A673 (cell line): ENCODE measurements around the gene LRRC71. TPM values are rescaled to one million over a fixed set of nuclear protein-coding genes. Genes with fewer than 3 reads are reported as not detected.

Experiments used
- BruUV-seq: library from RNA; stranded (reverse); fragments of 400-500 nt; replicated peaks from 2 replicates; lab custom pipeline; 2021; lab: Mats Ljungman, UMichigan
- CTCF ChIA-PET: fragments of 300-600 bp; sonication (Branson Sonifier 250); formaldehyde crosslinking; loops from one replicate; lab custom pipeline; 2022; ENCODE audit warnings: antibody characterized with exemption; lab: Charles Lee
- POLR2A ChIA-PET: fragments of 300-600 bp; sonication (Branson Sonifier 250); formaldehyde crosslinking; loops from one replicate; lab custom pipeline; 2022; ENCODE audit warnings: antibody characterized with exemption; ENCODE audit not compliant: low non-redundant PET; lab: Charles Lee
- DNase-seq: peaks from one replicate; pipeline ENCODE4 v3.0.0-alpha.2; 2015; ENCODE audit warnings: low spot score
- H3K27ac ChIP-seq: fragments of 200-600 bp; sonication (generic); 2 replicates; pipeline ENCODE4 v1.5.1; 2016; ENCODE audit warnings: mixed run types, low read depth, mild to moderate bottlenecking, mixed read lengths, antibody characterized with exemption, low read length; ENCODE audit not compliant: poor library complexity, severe bottlenecking
- H3K27me3 ChIP-seq: fragments of 200-600 bp; sonication (generic); replicated peaks from 2 replicates; pipeline ENCODE4 v1.6.1; 2017; ENCODE audit warnings: mixed run types, low read depth, mild to moderate bottlenecking, mixed read lengths, antibody characterized with exemption, low read length; ENCODE audit not compliant: insufficient read depth, poor library complexity
- H3K36me3 ChIP-seq: fragments of 200-600 bp; sonication (generic); 2 replicates; pipeline ENCODE4 v1.6.1; 2016; ENCODE audit warnings: mixed run types, mild to moderate bottlenecking, mixed read lengths, antibody characterized with exemption, low read length; ENCODE audit not compliant: insufficient read depth, poor library complexity, severe bottlenecking
- H3K4me1 ChIP-seq: fragments of 200-600 bp; sonication (generic); 2 replicates; pipeline ENCODE4 v1.6.1; 2017; ENCODE audit warnings: mixed run types, mild to moderate bottlenecking, mixed read lengths, antibody characterized with exemption, low read length; ENCODE audit not compliant: insufficient read depth, poor library complexity, severe bottlenecking
- H3K4me3 ChIP-seq: fragments of 200-600 bp; sonication (generic); 2 replicates; pipeline ENCODE4 v1.5.1; 2016; ENCODE audit warnings: low read depth, mixed run types, mild to moderate bottlenecking, mixed read lengths, low read length; ENCODE audit not compliant: poor library complexity, severe bottlenecking
- H3K9me3 ChIP-seq: fragments of 200-600 bp; sonication (generic); 2 replicates; pipeline ENCODE4 v1.6.1; 2016; ENCODE audit warnings: mixed run types, low read depth, mild to moderate bottlenecking, mixed read lengths, antibody characterized with exemption, low read length; ENCODE audit not compliant: poor library complexity, severe bottlenecking
- CTCF ChIP-seq: fragments of 300-800, 200-600 bp; sonication (generic); conservative IDR thresholded peaks from 2 replicates; pipeline ENCODE4 v1.5.1; 2017; ENCODE audit warnings: low read depth, mild to moderate bottlenecking, antibody characterized with exemption, low read length, moderate library complexity, mixed read lengths
- EZH2 ChIP-seq: fragments of 200-600 bp; sonication (generic); IDR thresholded peaks from 2 replicates; pipeline ENCODE4 v1.6.1; 2017; ENCODE audit warnings: borderline replicate concordance, low read depth, mild to moderate bottlenecking, mixed read lengths, antibody characterized with exemption, low read length; ENCODE audit not compliant: poor library complexity, severe bottlenecking
- intact Hi-C: fragments of 100-400 bp; cut with micrococcal nuclease; formaldehyde crosslinking; loops from one replicate; pipeline ENCODE4 v1.10.0; 2022; ENCODE audit not compliant: unreplicated experiment
- total RNA-seq: library from RNA; stranded (reverse); gene quantifications from 2 replicates; pipeline ENCODE4 v1.2.3, GENCODE V29; 2021

Gene LRRC71
- total RNA-seq, 1 experiment from 2014 or later, result not detected

- Histone ChIP-seq H3K4me3 (no peak overlapping the region), H3K27me3 (peaks cover 8% of the 10 kb centered on the region), H3K9me3 (no peaks in the 10 kb centered on the region), H3K27ac (no peak overlapping the region), H3K4me1 (no peaks in the 10 kb centered on the region), H3K36me3 (no peaks in the 10 kb centered on the region)
- BruUV-seq, result no TSS peak
- intact Hi-C loops, result no loop called here
- ChIA-PET POLR2A (no interaction called here), CTCF (interaction anchor here (0.7 kb wide), 1 partner anchor 1192 kb away, joined by 15 read pairs; no protein-coding TSS in a partner anchor)
- TF ChIP-seq EZH2, result no peak
- no peak for TF ChIP-seq CTCF
- DNase-seq, result no peak
These were observed 12.7 kb downstream of the LRRC71 start for GRCh38 chr1:156933136-156933535.

- Histone ChIP-seq H3K4me1 (no peaks in the 10 kb centered on the region), H3K9me3 (no peaks in the 10 kb centered on the region), H3K36me3 (peaks cover 5% of the 10 kb centered on the region), H3K27ac (no peak overlapping the region), H3K27me3 (no peaks in the 10 kb centered on the region), H3K4me3 (no peak overlapping the region)
- ChIA-PET CTCF (no interaction called here), POLR2A (no interaction called here)
- intact Hi-C loops, result no loop called here
- TF ChIP-seq EZH2 (no peak), CTCF (no peak)
- no peak for DNase-seq
- BruUV-seq, result no TSS peak
These were observed 15.2 kb downstream of the LRRC71 start for GRCh38 chr1:156935505-156936128.

- no peak for DNase-seq
- H3K4me1 ChIP-seq, result no peaks in the 10 kb centered on the region
- BruUV-seq, result no TSS peak
- H3K36me3 ChIP-seq, result peaks cover 5% of the 10 kb centered on the region
- POLR2A ChIA-PET, result interaction anchor here (0.5 kb wide), 1 partner anchor 115 kb away, joined by 3 read pairs; no protein-coding TSS in a partner anchor
- H3K27ac ChIP-seq, result no peak overlapping the region
- TF ChIP-seq CTCF (no peak), EZH2 (no peak)
- no peaks in the 10 kb centered on the region for H3K9me3 ChIP-seq
- intact Hi-C loops, result no loop called here
- CTCF ChIA-PET, result interaction anchor here (0.6 kb wide), 1 partner anchor 42 kb away, joined by 4 read pairs; no protein-coding TSS in a partner anchor
- no peak overlapping the region for H3K4me3 ChIP-seq
- H3K27me3 ChIP-seq, result no peaks in the 10 kb centered on the region
These were observed 15.8 kb downstream of the LRRC71 start for GRCh38 chr1:156936191-156936590.
